Activated CD8-positive, alpha-beta T cell treated with anti-CD3 and anti-CD28 coated beads for 36 hours (primary cell): ENCODE measurements around the gene NEDD1. TPM values are rescaled to one million over a fixed set of nuclear protein-coding genes. Genes with fewer than 3 reads are reported as not detected.
A peak's percentile ranks its signal among the peaks of the same experiment; 100 is the strongest.

Source experiments
- ATAC-seq: fragments of 200-7000 bp; cut with Tn5 transposase; one replicate; pipeline ENCODE4 v1.10.0; 2021; ENCODE audit warnings: mild to moderate bottlenecking, moderate library complexity
- CTCF ChIA-PET: fragments of 350-600 bp; sonication (Branson Sonifier 250); formaldehyde crosslinking; loops from one replicate; lab custom pipeline; 2021; ENCODE audit warnings: antibody characterized with exemption; lab: Charles Lee
- POLR2A ChIA-PET: fragments of 350-600 bp; sonication (Branson Sonifier 250); formaldehyde crosslinking; loops from one replicate; lab custom pipeline; 2021; ENCODE audit warnings: antibody characterized with exemption; lab: Charles Lee
- DNase-seq: peaks from one replicate; pipeline ENCODE4 v3.0.0-alpha.2; 2020
- H3K27ac Mint-ChIP-seq: one replicate; pipeline ENCODE4 v1.8.0; 2021; ENCODE audit warnings: mild to moderate bottlenecking, mixed read lengths
- H3K27me3 Mint-ChIP-seq: one replicate; pipeline ENCODE4 v1.8.0; 2021; ENCODE audit warnings: mixed read lengths
- H3K36me3 Mint-ChIP-seq: one replicate; pipeline ENCODE4 v1.8.0; 2021; ENCODE audit warnings: low read depth, mixed read lengths
- H3K4me1 Mint-ChIP-seq: one replicate; pipeline ENCODE4 v1.8.0; 2021; ENCODE audit warnings: low read depth, mixed read lengths
- H3K4me3 Mint-ChIP-seq: one replicate; pipeline ENCODE4 v1.8.0; 2021; ENCODE audit warnings: mild to moderate bottlenecking, moderate library complexity, mixed read lengths
- H3K9me3 Mint-ChIP-seq: one replicate; pipeline ENCODE4 v1.8.0; 2021; ENCODE audit warnings: mixed read lengths
- intact Hi-C: fragments of 100-400 bp; cut with micrococcal nuclease; formaldehyde crosslinking; loops from one replicate; pipeline ENCODE4 v1.10.0; 2022
- total RNA-seq, 2 experiments: library from RNA; stranded (reverse); gene quantifications; one replicate each; pipeline ENCODE4 v1.2.3, GENCODE V29; 2021
- TF ChIP-seq, protein P1 (sequence below): fragments of 200-600 bp; IDR thresholded peaks from one replicate; pipeline ENCODE4 v1.8.0; 2022; ENCODE audit warnings: antibody characterized with exemption, mild to moderate bottlenecking

NEDD1 gene
- total RNA-seq, 2 experiments from 2014 or later, result 49.5 to 54.1 TPM

DNA sequence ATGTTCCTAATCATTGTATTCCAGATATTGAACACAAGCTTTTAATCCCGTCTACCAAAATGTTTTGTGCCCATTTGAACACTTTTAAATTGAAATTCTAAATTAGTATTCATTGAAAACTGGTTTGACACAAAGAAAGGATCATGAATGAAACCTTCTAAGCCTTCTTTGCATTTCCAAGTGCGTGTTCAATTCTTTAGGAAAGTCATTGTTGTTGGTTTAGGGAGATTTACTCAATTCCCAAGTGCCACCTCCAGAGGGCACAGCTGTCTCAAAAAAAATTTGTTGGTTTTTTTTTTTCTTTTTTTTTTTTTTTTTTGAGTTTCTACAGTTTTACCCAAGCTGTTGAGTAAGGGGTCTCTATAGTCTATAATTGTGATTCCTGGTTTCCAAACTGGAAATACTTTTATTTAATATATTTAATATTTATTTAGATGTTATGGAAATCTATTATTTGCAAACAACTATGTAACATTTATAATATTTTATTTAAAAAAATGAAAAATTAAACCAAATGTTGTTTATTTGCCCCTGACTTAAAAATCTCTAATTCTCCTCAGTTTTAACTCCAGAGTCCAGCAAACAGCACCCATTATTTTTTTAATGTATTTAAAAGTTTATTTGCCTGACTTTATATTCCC lies 79.9 kb downstream of the NEDD1 start:
- Mint-ChIP-seq H3K27me3 (peaks cover 23% of the 10 kb centered on the region), H3K4me1 (peaks cover 2% of the 10 kb centered on the region), H3K27ac (no peak overlapping the region), H3K4me3 (no peak overlapping the region), H3K36me3 (no peaks in the 10 kb centered on the region), H3K9me3 (no peaks in the 10 kb centered on the region)
- DNase-seq (peak; percentile 8), ATAC-seq (no peak)
- ChIA-PET POLR2A (no interaction called here), CTCF (interaction anchor here (0.7 to 2.9 kb wide), 10 partner anchors 9 to 409 kb away, joined by 3 to 17 read pairs (median 4); no protein-coding TSS in a partner anchor)
- TF ChIP-seq, protein P1, sequence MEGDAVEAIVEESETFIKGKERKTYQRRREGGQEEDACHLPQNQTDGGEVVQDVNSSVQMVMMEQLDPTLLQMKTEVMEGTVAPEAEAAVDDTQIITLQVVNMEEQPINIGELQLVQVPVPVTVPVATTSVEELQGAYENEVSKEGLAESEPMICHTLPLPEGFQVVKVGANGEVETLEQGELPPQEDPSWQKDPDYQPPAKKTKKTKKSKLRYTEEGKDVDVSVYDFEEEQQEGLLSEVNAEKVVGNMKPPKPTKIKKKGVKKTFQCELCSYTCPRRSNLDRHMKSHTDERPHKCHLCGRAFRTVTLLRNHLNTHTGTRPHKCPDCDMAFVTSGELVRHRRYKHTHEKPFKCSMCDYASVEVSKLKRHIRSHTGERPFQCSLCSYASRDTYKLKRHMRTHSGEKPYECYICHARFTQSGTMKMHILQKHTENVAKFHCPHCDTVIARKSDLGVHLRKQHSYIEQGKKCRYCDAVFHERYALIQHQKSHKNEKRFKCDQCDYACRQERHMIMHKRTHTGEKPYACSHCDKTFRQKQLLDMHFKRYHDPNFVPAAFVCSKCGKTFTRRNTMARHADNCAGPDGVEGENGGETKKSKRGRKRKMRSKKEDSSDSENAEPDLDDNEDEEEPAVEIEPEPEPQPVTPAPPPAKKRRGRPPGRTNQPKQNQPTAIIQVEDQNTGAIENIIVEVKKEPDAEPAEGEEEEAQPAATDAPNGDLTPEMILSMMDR, result peak; percentile 58
- intact Hi-C loops, result loop anchor here (5.0 to 10.0 kb wide), 2 partner anchors 152 to 320 kb away; no protein-coding TSS in a partner anchor

DNA sequence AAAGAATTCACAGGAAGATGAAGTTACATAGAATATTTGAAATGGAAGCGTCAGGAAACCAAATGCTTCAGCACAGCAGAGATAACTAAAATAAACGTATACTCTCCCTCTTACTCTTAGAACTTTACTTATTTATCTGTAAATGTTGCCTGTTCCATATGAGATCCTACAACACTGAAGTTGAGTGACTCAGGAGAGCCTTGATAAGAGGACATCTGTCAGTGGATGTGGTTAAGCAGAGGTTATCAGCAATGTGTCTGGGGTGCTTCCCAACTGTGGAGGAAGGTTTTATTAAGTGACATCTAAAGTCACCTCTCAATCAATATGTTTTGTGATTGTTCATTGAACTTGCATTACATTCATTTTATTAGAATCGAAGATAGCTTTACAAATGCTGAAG lies 81.9 kb downstream of the NEDD1 start:
- Mint-ChIP-seq H3K27ac (no peak overlapping the region), H3K27me3 (peaks cover 21% of the 10 kb centered on the region), H3K4me1 (peaks cover 2% of the 10 kb centered on the region), H3K4me3 (no peak overlapping the region), H3K9me3 (no peaks in the 10 kb centered on the region), H3K36me3 (no peaks in the 10 kb centered on the region)
- TF ChIP-seq, protein P1, result no peak
- intact Hi-C loops, result loop anchor here (5.0 to 10.0 kb wide), 2 partner anchors 154 to 318 kb away; no protein-coding TSS in a partner anchor
- POLR2A ChIA-PET, result no interaction called here
- CTCF ChIA-PET, result interaction anchor here (0.8 to 1.0 kb wide), 2 partner anchors 410 to 415 kb away, joined by 3 to 5 read pairs; no protein-coding TSS in a partner anchor
- ATAC-seq (no peak), DNase-seq (no peak)

DNA sequence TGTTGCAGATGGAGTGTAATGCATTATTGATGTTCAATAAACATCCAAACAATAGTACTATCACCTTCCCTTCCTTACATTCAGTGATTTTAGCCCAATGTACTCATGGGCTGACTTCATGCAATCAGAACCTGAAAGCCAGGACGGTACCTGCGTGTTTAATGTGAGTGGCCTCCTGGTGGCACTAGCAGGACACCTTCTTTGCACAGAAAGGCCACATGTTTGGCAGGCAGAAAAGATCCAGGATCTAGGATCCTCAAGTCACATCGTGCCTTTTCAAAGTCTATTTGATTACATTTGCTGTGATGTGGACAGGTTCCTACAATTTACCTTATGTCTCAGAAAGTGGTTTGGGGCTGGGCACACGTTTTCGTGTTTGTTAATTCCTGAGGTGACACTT lies 82.9 kb downstream of the NEDD1 start:
- no peak for ATAC-seq

DNA sequence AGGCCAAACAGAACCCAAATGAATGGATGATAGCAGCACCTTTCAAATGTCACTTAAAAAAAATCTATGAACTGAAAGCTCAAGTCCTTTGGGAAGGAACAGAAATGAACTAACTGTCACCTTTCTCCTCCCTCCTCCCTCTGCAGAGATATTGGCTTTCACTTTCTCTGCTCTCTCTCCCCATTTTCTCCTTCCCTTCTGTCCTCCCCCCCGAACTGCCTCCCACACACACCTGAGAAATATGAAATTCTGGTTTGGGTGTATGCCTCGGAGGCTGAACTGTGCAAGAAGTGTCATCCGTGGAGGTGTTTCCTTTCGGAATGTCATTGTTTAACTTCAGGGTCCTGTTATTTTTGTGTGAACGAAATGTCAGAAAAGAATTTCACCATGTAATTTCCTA lies 87.8 kb downstream of the NEDD1 start:
- intact Hi-C loops, result no loop called here
- H3K4me3 Mint-ChIP-seq, result no peak overlapping the region
- CTCF ChIA-PET, result interaction anchor here (3.0 kb wide), 1 partner anchor 8 kb away, joined by 13 read pairs; no protein-coding TSS in a partner anchor

More for the DNA sequence above, 82.9 kb downstream of the NEDD1 start:
- peaks cover 2% of the 10 kb centered on the region for H3K4me1 Mint-ChIP-seq
- H3K4me3 Mint-ChIP-seq, result no peak overlapping the region
- H3K9me3 Mint-ChIP-seq, result no peaks in the 10 kb centered on the region
- CTCF ChIA-PET, result interaction anchor here (0.8 to 0.9 kb wide), 2 partner anchors 411 to 1398 kb away, joined by 3 to 5 read pairs; no protein-coding TSS in a partner anchor
- H3K27me3 Mint-ChIP-seq, result peaks cover 20% of the 10 kb centered on the region
- TF ChIP-seq, protein P1, result peak; percentile 18
- peak; percentile 21 for DNase-seq
- intact Hi-C loops, result loop anchor here (5.0 to 10.0 kb wide), 2 partner anchors 155 to 317 kb away; no protein-coding TSS in a partner anchor
- POLR2A ChIA-PET, result no interaction called here
- no peaks in the 10 kb centered on the region for H3K36me3 Mint-ChIP-seq
- H3K27ac Mint-ChIP-seq, result no peak overlapping the region

More for the DNA sequence above, 87.8 kb downstream of the NEDD1 start:
- Mint-ChIP-seq H3K9me3 (no peaks in the 10 kb centered on the region), H3K27ac (no peak overlapping the region), H3K36me3 (no peaks in the 10 kb centered on the region), H3K4me1 (no peaks in the 10 kb centered on the region), H3K27me3 (peaks cover 22% of the 10 kb centered on the region)
- TF ChIP-seq, protein P1, result no peak
- no peak for DNase-seq
- POLR2A ChIA-PET, result no interaction called here
- ATAC-seq, result no peak
